ENCODE results near the gene IGLL1.

DNA sequence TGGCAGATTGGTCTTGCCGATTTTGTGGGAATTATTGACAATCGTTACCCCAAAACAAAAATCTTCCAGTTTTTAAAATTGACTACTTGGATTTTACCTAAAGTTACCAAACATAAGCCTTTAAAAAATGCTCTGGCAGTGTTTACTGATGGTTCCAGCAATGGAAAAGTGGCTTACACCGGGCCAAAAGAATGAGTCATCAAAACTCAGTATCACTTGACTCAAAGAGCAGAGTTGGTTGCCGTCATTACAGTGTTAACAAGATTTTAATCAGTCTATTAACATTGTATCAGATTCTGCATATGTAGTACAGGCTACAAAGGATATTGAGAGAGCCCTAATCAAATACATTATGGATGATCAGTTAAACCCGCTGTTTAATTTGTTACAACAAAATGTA is 37.2 kb downstream of the IGLL1 start:
- no peak for TF ChIP-seq POLR2A (IDR thresholded peaks at IDR 0.05)
- TF ChIP-seq, protein P1, sequence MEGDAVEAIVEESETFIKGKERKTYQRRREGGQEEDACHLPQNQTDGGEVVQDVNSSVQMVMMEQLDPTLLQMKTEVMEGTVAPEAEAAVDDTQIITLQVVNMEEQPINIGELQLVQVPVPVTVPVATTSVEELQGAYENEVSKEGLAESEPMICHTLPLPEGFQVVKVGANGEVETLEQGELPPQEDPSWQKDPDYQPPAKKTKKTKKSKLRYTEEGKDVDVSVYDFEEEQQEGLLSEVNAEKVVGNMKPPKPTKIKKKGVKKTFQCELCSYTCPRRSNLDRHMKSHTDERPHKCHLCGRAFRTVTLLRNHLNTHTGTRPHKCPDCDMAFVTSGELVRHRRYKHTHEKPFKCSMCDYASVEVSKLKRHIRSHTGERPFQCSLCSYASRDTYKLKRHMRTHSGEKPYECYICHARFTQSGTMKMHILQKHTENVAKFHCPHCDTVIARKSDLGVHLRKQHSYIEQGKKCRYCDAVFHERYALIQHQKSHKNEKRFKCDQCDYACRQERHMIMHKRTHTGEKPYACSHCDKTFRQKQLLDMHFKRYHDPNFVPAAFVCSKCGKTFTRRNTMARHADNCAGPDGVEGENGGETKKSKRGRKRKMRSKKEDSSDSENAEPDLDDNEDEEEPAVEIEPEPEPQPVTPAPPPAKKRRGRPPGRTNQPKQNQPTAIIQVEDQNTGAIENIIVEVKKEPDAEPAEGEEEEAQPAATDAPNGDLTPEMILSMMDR (IDR thresholded peaks at IDR 0.05), result no peak

Data from testis (tissue), 2 donors.